CD4-positive, CD25-positive, alpha-beta regulatory T cell (primary cell): Measurements from ENCODE around the gene FAF1. TPM values are rescaled to one million over a fixed set of nuclear protein-coding genes. Genes with fewer than 3 reads are reported as not detected.

Experiments used
- ATAC-seq, 2 donors: fragments of 150-1000 bp; cut with Tn5 transposase; one replicate each; pipeline ENCODE4 v1.10.0; 2021; ENCODE audit warnings: low read depth in 2 of 2, moderate number of reproducible peaks in 2 of 2, moderate library complexity in 1 of 2
- DNase-seq, 3 donors: peaks; one replicate each; pipeline versions ENCODE4 v3.0.0 to v3.0.0-alpha.2; 2012 to 2022; ENCODE audit warnings: mixed read lengths in 1 of 3
- H3K27ac ChIP-seq: one replicate; pipeline ENCODE4 v1.7.0; 2013; ENCODE audit warnings: mild to moderate bottlenecking, low read length; ENCODE audit not compliant: insufficient read depth, poor library complexity, severe bottlenecking
- H3K27me3 ChIP-seq: one replicate; pipeline ENCODE4 v1.7.0; 2013; ENCODE audit warnings: low read length; ENCODE audit not compliant: control insufficient read depth, insufficient read depth
- H3K36me3 ChIP-seq: one replicate; pipeline ENCODE4 v1.7.0; 2013; ENCODE audit warnings: mild to moderate bottlenecking, low read length, moderate library complexity; ENCODE audit not compliant: control insufficient read depth, insufficient read depth
- H3K4me1 ChIP-seq: 2 replicates; pipeline ENCODE4 v1.7.0; 2013; ENCODE audit warnings: mild to moderate bottlenecking, low read length; ENCODE audit not compliant: insufficient read depth, control insufficient read depth, poor library complexity, severe bottlenecking
- H3K4me3 ChIP-seq: one replicate; pipeline ENCODE4 v1.7.0; 2013; ENCODE audit warnings: low read depth, mild to moderate bottlenecking, low read length, moderate library complexity
- H3K9me3 ChIP-seq, 2 experiments: 1 replicate in 1 of 2; 2 replicates in 1 of 2; pipeline ENCODE4 v1.7.0; 2013; ENCODE audit warnings: low read length in 2 of 2, mild to moderate bottlenecking in 1 of 2, moderate library complexity in 1 of 2; ENCODE audit not compliant: control insufficient read depth in 2 of 2
- H3K27ac Mint-ChIP-seq, 3 donors: one replicate each; pipeline ENCODE4 v1.8.0; 2020 to 2022; ENCODE audit warnings: mild to moderate bottlenecking in 3 of 3, mixed read lengths in 3 of 3, moderate library complexity in 2 of 3
- H3K27me3 Mint-ChIP-seq: one replicate; pipeline ENCODE4 v1.8.0; 2022; ENCODE audit warnings: mild to moderate bottlenecking, mixed read lengths
- H3K36me3 Mint-ChIP-seq: one replicate; pipeline ENCODE4 v1.8.0; 2020; ENCODE audit warnings: mixed read lengths
- H3K4me1 Mint-ChIP-seq, 4 donors: one replicate each; pipeline ENCODE4 v1.8.0; 2020 to 2022; ENCODE audit warnings: mixed read lengths in 4 of 4, mild to moderate bottlenecking in 1 of 4
- H3K4me3 Mint-ChIP-seq, 4 donors: one replicate each; pipeline ENCODE4 v1.8.0; 2020 to 2022; ENCODE audit warnings: mild to moderate bottlenecking in 4 of 4, mixed read lengths in 4 of 4, moderate library complexity in 3 of 4
- H3K9me3 Mint-ChIP-seq, 7 donors: one replicate each; pipeline ENCODE4 v1.8.0; 2020 to 2022; ENCODE audit warnings: mixed read lengths in 7 of 7, mild to moderate bottlenecking in 3 of 7, moderate library complexity in 2 of 7
- polyA plus RNA-seq, 4 donors: library from polyadenylated mRNA; unstranded; fragments of 300-500 nt; fragmentation: Illumina TruSeq; gene quantifications; one replicate each; pipeline ENCODE4 v1.2.3, GENCODE V29; 2021
- total RNA-seq: library from RNA; stranded (reverse); gene quantifications from one replicate; pipeline ENCODE4 v1.2.3, GENCODE V29; 2022

FAF1 gene
- total and polyA plus RNA-seq, 5 donors from 2014 or later, result 28.9 to 58.2 (median 54.3) TPM

DNA sequence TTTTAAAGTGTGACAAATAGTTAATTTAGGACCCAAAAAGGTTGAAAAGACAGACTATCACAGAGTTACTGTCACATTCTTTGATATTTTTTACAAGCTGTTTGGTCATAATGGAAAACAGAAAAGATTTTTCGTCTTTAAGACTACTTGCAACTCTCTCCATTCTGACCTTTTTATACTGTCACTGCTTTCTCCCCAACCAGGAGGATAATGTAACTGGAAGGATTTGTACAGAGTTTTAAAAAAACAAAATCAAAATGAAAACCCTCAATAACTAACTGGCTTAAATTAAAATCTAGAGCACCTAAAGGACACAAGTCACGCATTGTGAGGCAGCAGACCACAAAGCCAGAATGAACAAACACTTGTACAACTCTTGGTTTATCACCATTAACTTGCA, 257.7 kb downstream of the FAF1 start:
- Histone ChIP-seq H3K36me3 (no peaks in the 10 kb centered on the region), H3K27me3 (no peaks in the 10 kb centered on the region), H3K27ac (no peak overlapping the region), H3K4me1 (no peaks in the 10 kb centered on the region), H3K4me3 (no peak overlapping the region), H3K9me3 (no peaks in the 10 kb centered on the region)
- no peak overlapping the region for H3K27ac Mint-ChIP-seq
- H3K4me3 Mint-ChIP-seq, result no peak overlapping the region
- no peak for DNase-seq
- no peak for ATAC-seq
- H3K9me3 Mint-ChIP-seq, result no peaks in the 10 kb centered on the region
- no peaks in the 10 kb centered on the region for H3K27me3 Mint-ChIP-seq
- H3K36me3 Mint-ChIP-seq, result peaks cover 6% of the 10 kb centered on the region
- H3K4me1 Mint-ChIP-seq, result peaks cover 5 to 10% (median 6%) of the 10 kb centered on the region in 4 donors

DNA sequence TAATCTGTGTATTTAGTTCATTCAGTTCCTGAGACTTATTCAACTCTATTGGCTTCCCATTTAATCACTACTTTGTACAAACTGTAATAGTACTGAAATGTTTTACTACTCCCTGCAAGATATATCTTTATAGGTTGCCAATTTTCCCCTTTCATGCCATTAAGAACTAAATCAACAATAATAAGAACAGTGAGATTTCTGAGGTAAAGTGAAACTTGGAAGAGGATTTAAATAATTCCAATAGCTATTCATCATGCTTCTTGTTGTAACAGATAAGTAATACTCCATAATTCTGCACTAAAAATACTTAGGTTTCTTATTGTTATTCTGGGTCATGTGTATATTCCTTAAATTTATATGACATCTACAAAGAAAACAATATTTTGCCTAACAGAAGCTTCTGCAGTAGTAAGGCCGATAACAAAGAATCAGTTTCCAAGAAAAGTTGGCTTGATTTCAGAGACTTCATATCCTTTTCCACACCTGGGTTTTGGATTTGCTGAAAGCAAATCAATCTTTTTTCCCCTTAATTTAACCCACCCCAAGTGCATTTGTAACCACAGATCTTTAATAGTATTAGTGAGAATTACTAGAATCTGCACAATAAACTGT, 258.3 kb downstream of the FAF1 start:
- no peaks in the 10 kb centered on the region for H3K27me3 ChIP-seq
- no peak overlapping the region for H3K27ac Mint-ChIP-seq
- H3K9me3 Mint-ChIP-seq, result no peaks in the 10 kb centered on the region

DNA sequence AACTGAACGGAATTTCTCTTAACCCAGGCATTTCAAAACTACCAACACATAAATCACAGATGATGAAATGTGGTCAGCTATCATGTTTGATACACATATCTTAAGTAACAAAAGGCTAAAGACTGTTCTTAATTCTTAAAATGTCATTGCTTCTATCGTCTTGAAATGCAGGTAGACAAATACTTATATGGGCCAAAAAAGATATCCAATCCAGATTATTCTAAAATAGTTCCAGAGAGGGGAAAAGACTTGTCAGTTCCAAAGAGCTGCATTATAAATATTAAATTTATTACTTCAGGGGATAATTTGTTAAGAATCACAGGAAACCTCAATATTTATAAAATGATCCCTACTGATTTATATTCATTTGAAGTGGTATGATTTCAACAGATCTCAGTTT, 259.4 kb downstream of the FAF1 start:
- no peaks in the 10 kb centered on the region for H3K27me3 ChIP-seq
- H3K36me3 ChIP-seq, result no peaks in the 10 kb centered on the region
- no peaks in the 10 kb centered on the region for H3K4me1 ChIP-seq
- ATAC-seq (no peak), DNase-seq (no peak)
- no peak overlapping the region for H3K27ac ChIP-seq
- H3K27me3 Mint-ChIP-seq, result no peaks in the 10 kb centered on the region
- no peak overlapping the region for H3K4me3 Mint-ChIP-seq
- peaks cover 6% of the 10 kb centered on the region for H3K36me3 Mint-ChIP-seq
- H3K4me3 ChIP-seq, result no peak overlapping the region
- peaks cover 3 to 10% (median 6%) of the 10 kb centered on the region in 4 donors for H3K4me1 Mint-ChIP-seq
- no peaks in the 10 kb centered on the region for H3K9me3 ChIP-seq
- peak overlapping the region in 1 of 3 donors; percentile 69 for H3K27ac Mint-ChIP-seq
- H3K9me3 Mint-ChIP-seq, result no peaks in the 10 kb centered on the region

More for the DNA sequence above, 258.3 kb downstream of the FAF1 start:
- H3K9me3 ChIP-seq, result no peaks in the 10 kb centered on the region
- no peaks in the 10 kb centered on the region for H3K4me1 ChIP-seq
- H3K4me3 ChIP-seq, result no peak overlapping the region
- Mint-ChIP-seq H3K27me3 (no peaks in the 10 kb centered on the region), H3K4me3 (no peak overlapping the region), H3K4me1 (peaks cover 3 to 10% (median 6%) of the 10 kb centered on the region in 4 donors), H3K36me3 (peaks cover 6% of the 10 kb centered on the region)
- ATAC-seq, result no peak
- no peak for DNase-seq
- no peak overlapping the region for H3K27ac ChIP-seq
- H3K36me3 ChIP-seq, result no peaks in the 10 kb centered on the region

DNA sequence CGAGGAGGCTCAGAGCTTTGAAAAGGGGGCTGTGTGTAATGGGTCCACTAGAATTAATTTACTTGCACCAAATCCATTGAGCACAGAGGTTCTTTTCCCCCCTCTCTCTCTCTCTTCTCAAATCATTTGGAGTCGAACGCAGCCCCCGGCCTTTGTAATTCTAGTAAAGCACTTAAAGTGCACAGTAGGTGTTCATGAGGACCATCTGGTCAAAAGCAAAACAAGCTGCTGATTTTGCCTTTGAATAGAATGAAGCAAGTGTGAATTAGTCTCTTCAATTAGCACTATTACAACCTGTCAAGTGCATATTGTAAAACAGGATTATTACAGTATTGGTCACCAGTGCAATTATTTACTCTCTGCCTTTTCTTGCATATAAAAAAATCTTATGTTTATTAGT, 259.9 kb downstream of the FAF1 start:
- ATAC-seq, result no peak
- H3K27ac Mint-ChIP-seq, result no peak overlapping the region
- no peaks in the 10 kb centered on the region for H3K9me3 ChIP-seq

DNA sequence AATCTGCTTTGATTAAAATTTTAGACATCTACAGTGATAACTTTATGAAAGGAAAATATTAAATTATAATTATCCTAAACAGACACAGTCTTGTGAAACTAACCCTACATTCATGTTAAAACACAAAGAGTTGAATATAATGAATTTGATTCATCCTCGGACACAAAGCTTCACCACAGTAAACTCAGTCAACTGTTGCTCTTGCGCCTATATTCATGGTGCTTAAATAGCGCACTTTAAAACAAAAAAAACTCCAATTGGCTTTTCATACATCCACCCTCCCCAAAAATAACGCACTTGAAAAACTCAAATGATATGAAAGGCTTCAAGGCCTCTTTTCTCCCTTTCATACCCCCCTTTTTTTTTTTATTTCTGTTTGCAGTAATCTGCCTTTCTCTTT, 260.3 kb downstream of the FAF1 start:
- Histone ChIP-seq H3K36me3 (no peaks in the 10 kb centered on the region), H3K27ac (no peak overlapping the region), H3K9me3 (no peaks in the 10 kb centered on the region), H3K27me3 (no peaks in the 10 kb centered on the region), H3K4me1 (no peaks in the 10 kb centered on the region), H3K4me3 (no peak overlapping the region)
- ATAC-seq (no peak), DNase-seq (no peak)
- no peak overlapping the region for H3K4me3 Mint-ChIP-seq
- H3K27ac Mint-ChIP-seq, result no peak overlapping the region
- peaks cover 6% of the 10 kb centered on the region for H3K36me3 Mint-ChIP-seq
- H3K27me3 Mint-ChIP-seq, result no peaks in the 10 kb centered on the region
- H3K9me3 Mint-ChIP-seq, result no peaks in the 10 kb centered on the region
- H3K4me1 Mint-ChIP-seq, result peaks cover 0 to 10% (median 6%) of the 10 kb centered on the region in 4 donors

More for the DNA sequence above, 259.9 kb downstream of the FAF1 start:
- no peak overlapping the region for H3K27ac ChIP-seq
- no peaks in the 10 kb centered on the region for H3K36me3 ChIP-seq
- peaks cover 6% of the 10 kb centered on the region for H3K36me3 Mint-ChIP-seq
- H3K4me3 Mint-ChIP-seq, result no peak overlapping the region
- H3K4me3 ChIP-seq, result no peak overlapping the region
- H3K27me3 Mint-ChIP-seq, result no peaks in the 10 kb centered on the region
- H3K9me3 Mint-ChIP-seq, result no peaks in the 10 kb centered on the region
- H3K4me1 ChIP-seq, result no peaks in the 10 kb centered on the region
- H3K4me1 Mint-ChIP-seq, result peaks cover 3 to 10% (median 6%) of the 10 kb centered on the region in 4 donors
- H3K27me3 ChIP-seq, result no peaks in the 10 kb centered on the region
- DNase-seq, result no peak

DNA sequence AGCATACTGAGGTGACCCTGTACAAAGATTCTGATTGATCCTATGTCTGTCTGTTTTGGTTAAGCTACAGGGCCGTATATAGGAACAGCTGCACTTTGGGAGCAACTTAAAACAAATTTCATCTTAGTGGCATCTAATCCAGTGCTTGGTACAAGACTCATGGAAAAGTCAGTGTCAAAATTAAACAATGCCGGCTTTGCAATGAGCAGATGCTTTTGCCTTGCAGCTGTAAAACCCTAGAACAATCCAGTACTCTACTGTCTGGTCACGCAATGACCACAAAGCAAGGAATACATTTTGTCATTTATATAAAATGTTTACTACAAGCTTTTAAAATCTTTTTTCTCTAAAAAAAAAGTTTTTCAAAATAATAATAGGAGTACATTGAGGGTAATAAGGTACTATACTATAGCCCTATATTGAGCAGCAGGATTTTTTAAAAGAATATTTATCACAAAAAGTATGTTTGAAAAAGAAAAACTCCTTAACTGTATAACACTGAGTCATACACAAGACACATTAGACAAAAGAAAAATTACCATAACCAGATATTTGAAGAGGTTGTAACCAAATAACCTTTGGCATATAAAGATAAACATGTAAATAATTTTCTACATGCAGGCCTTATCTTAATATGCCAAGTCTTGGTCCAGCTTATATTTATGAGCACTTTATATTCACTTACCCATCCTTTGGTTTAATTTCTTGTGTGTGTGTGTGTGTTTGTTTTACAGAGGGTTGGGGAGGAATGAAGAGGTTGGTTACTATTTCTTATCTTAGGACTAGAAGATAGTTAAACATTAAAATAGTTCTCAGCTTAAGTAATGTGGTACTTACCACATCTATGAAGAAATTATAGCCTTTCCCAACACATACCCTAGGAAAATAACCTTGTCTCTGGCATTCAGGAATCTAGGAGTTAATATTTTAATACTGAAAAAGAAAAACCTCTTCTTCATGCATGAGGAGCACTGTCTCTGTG, 262.3 kb downstream of the FAF1 start:
- H3K4me3 Mint-ChIP-seq, result no peak overlapping the region
- Histone ChIP-seq H3K4me3 (no peak overlapping the region), H3K27ac (no peak overlapping the region), H3K9me3 (no peaks in the 10 kb centered on the region), H3K4me1 (no peaks in the 10 kb centered on the region), H3K27me3 (no peaks in the 10 kb centered on the region), H3K36me3 (no peaks in the 10 kb centered on the region)
- no peaks in the 10 kb centered on the region for H3K27me3 Mint-ChIP-seq
- DNase-seq, result no peak
- no peak for ATAC-seq
- peaks cover 0 to 9% (median 3%) of the 10 kb centered on the region in 4 donors for H3K4me1 Mint-ChIP-seq
- no peaks in the 10 kb centered on the region for H3K9me3 Mint-ChIP-seq
- H3K27ac Mint-ChIP-seq, result no peak overlapping the region
- peaks cover 6% of the 10 kb centered on the region for H3K36me3 Mint-ChIP-seq

DNA sequence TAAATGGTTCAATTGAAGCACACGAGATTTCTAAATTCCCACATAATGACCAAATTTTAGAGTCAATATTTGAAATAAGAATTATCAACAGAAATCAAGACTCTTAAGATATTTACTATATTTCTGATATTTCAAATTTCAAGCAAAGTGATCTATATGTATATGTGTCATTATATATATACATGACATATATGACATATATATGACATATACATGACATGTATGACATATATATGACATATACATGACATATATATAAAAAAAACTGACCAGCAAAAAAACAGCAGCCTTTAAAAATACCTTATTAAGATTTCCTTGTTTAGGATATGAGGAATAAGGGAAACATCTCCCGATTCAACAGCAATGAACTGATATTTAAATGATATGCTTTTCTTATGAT, 266.2 kb downstream of the FAF1 start:
- no peaks in the 10 kb centered on the region for H3K27me3 ChIP-seq
- no peak overlapping the region for H3K27ac ChIP-seq
- no peak for DNase-seq
- H3K27me3 Mint-ChIP-seq, result no peaks in the 10 kb centered on the region
- H3K4me1 Mint-ChIP-seq, result peaks cover 0 to 4% (median 0%) of the 10 kb centered on the region in 4 donors
- H3K4me3 ChIP-seq, result no peak overlapping the region
- H3K36me3 ChIP-seq, result no peaks in the 10 kb centered on the region
- peaks cover 0 to 3% (median 0%) of the 10 kb centered on the region in 7 donors for H3K9me3 Mint-ChIP-seq
- H3K4me1 ChIP-seq, result no peaks in the 10 kb centered on the region
- H3K36me3 Mint-ChIP-seq, result peaks cover 6% of the 10 kb centered on the region
- no peak overlapping the region for H3K4me3 Mint-ChIP-seq
- no peaks in the 10 kb centered on the region for H3K9me3 ChIP-seq
- H3K27ac Mint-ChIP-seq, result peak overlapping the region in 1 of 3 donors; percentile 7
- no peak for ATAC-seq
